ENCODE results near the gene CAMKMT. TPM values are rescaled to one million over a fixed set of nuclear protein-coding genes. Genes with fewer than 3 reads are reported as not detected.

The CAMKMT gene
- total and polyA plus RNA-seq, 2 experiments from 2014 or later, result 26.5 to 29.5 TPM

- H3K9me3 Mint-ChIP-seq, result no peaks in the 10 kb centered on the region
- Histone ChIP-seq H3K4me3 (no peak overlapping the region), H3K9me2 (ENCODE audit: insufficient read depth) (no peaks in the 10 kb centered on the region), H3K79me2 (replicated peaks; ENCODE audit: insufficient read depth) (no peaks in the 10 kb centered on the region), H2AFZ (no peak overlapping the region), H3F3A (replicated peaks; ENCODE audit: low read depth) (no peaks in the 10 kb centered on the region), H3K27me3 (ENCODE audit: insufficient read depth) (no peaks in the 10 kb centered on the region), H3K27ac (ENCODE audit: low read depth) (0 out of 2 replicates have a peak overlapping the region, but pooled peaks have one; percentile 34), H3K4me1 (ENCODE audit: insufficient read depth) (peaks cover 46% of the 10 kb centered on the region), H3K36me3 (ENCODE audit: insufficient read depth) (no peaks in the 10 kb centered on the region), H3K4me2 (peak overlapping the region; percentile 19), H4K20me1 (replicated peaks; ENCODE audit: insufficient read depth) (no peaks in the 10 kb centered on the region)
- H3K36me3 Mint-ChIP-seq (ENCODE audit: low read depth), result no peaks in the 10 kb centered on the region
- H3K27me3 Mint-ChIP-seq (ENCODE audit: insufficient read depth, low read depth, poor library complexity), result no peaks in the 10 kb centered on the region
- no peak overlapping the region for H3K4me3 Mint-ChIP-seq
- peak overlapping the region; percentile 90 for H3K27ac Mint-ChIP-seq
- no peak for ATAC-seq
- DNase-seq (ENCODE audit: low spot score), result no peak
- peaks cover 39% of the 10 kb centered on the region for H3K4me1 Mint-ChIP-seq
- TF ChIP-seq ZNF114 (CRISPR knock-in tag; IDR thresholded peaks at IDR 0.05) (no peak), JUNB (IDR thresholded peaks at IDR 0.05; ENCODE audit: unreplicated experiment) (no peak), ZNF331 (CRISPR knock-in tag; IDR thresholded peaks at IDR 0.05; ENCODE audit: low read depth) (no peak), STAT1 (IDR thresholded peaks at IDR 0.05; ENCODE audit: unreplicated experiment) (no peak), ZNF462 (CRISPR knock-in tag; IDR thresholded peaks at IDR 0.05) (no peak), EZH2phosphoT487 (IDR thresholded peaks at IDR 0.05; ENCODE audit: unreplicated experiment) (no peak), REST (IDR thresholded peaks at IDR 0.05; ENCODE audit: unreplicated experiment) (no peak), ETS1 (IDR thresholded peaks at IDR 0.05) (no peak), CTCF (conservative IDR thresholded peaks at IDR 0.05; ENCODE audit: low read depth in 2 of 2) (no peak), NANOG (IDR thresholded peaks at IDR 0.05; ENCODE audit: borderline replicate concordance) (no peak), CREB1 (CRISPR knock-in tag; IDR thresholded peaks at IDR 0.05; ENCODE audit: low read depth) (no peak), EZH2 (IDR thresholded peaks at IDR 0.05; ENCODE audit: low read depth, unreplicated experiment) (no peak), POLR2AphosphoS5 (IDR thresholded peaks at IDR 0.05; ENCODE audit: low read depth) (no peak)
Observed at GRCh38 chr2:44744961-44745892, 383.5 kb downstream of the CAMKMT start.

All from GM23338 (cell line).